Sigmoid colon (tissue), 7 donors: ENCODE measurements around the gene ATP4B. TPM values are rescaled to one million over a fixed set of nuclear protein-coding genes. Genes with fewer than 3 reads are reported as not detected.
"Not testable (repeated sequence)": the region's sequence is repeated elsewhere in the genome, so short reads cannot be mapped to it uniquely, and the experiment has no call there.

Experiments
- DNase-seq: peaks from one replicate; pipeline ENCODE4 v3.0.0-alpha.2; 2019
- H3K27ac ChIP-seq, 4 donors: fragments of 200-600 bp; sonication (generic); one replicate each; pipeline ENCODE4 v1.5.1; 2016 to 2019; ENCODE audit warnings: mild to moderate bottlenecking in 1 of 4
- H3K27me3 ChIP-seq, 3 donors: fragments of 200-600 bp; sonication (generic); one replicate each; pipeline ENCODE4 v1.5.1; 2019; ENCODE audit warnings: mild to moderate bottlenecking in 1 of 3
- H3K36me3 ChIP-seq, 4 donors: fragments of 200-600 bp; sonication (generic); one replicate each; pipeline ENCODE4 v1.5.1; 2016 to 2019
- H3K4me1 ChIP-seq, 4 donors: fragments of 200-600 bp; sonication (generic); one replicate each; pipeline ENCODE4 v1.5.1; 2017 to 2019
- H3K4me3 ChIP-seq, 4 donors: fragments of 200-600 bp; sonication (generic); one replicate each; pipeline ENCODE4 v1.5.1; 2017 to 2019; ENCODE audit warnings: mild to moderate bottlenecking in 2 of 4, moderate library complexity in 1 of 4
- H3K9me3 ChIP-seq, 4 donors: fragments of 200-600 bp in 3 of 4; sonication (generic) in 3 of 4; one replicate each; pipeline versions ENCODE4 v1.5.1 to v1.6.1; 2013 to 2019
- CTCF ChIP-seq, 4 experiments: fragments of 450-650 bp in 3 of 4; fragments of 200-600 bp in 1 of 4; IDR thresholded peaks; one replicate each; pipeline ENCODE4 v1.5.1; 2016 to 2019; ENCODE audit warnings: antibody characterized with exemption in 4 of 4, mild to moderate bottlenecking in 3 of 4, moderate library complexity in 2 of 4
- EP300 ChIP-seq, 4 donors: sonication (generic); formaldehyde crosslinking; IDR thresholded peaks; one replicate each; pipeline ENCODE4 v1.6.1; 2017; ENCODE audit warnings: antibody characterized with exemption in 4 of 4
- POLR2A ChIP-seq, 2 donors: fragments of 450-650 bp; IDR thresholded peaks; one replicate each; pipeline ENCODE4 v1.6.1; 2016; ENCODE audit warnings: antibody characterized with exemption in 2 of 2, mild to moderate bottlenecking in 2 of 2, moderate library complexity in 2 of 2
- POLR2AphosphoS5 ChIP-seq, 4 donors: sonication (generic); formaldehyde crosslinking; IDR thresholded peaks; one replicate each; pipeline ENCODE4 v1.6.1; 2017; ENCODE audit warnings: antibody characterized with exemption in 4 of 4
- WGBS, 2 donors: extraction: QIAGEN DNeasy Blood & Tissue Kit; methylation state at CpG; one replicate each; pipeline ENCODE4 v1.1.7; 2013; 5-methylcytosine and 5-hydroxymethylcytosine counted together
- intact Hi-C: fragments of 100-400 bp; cut with DNase I; formaldehyde crosslinking; loops from one replicate; pipeline ENCODE4 v1.15.1; 2023
- polyA plus RNA-seq, 3 donors: library from polyadenylated mRNA; stranded (reverse); fragments of 200-250 nt; gene quantifications; one replicate each; pipeline ENCODE4 v1.2.3, GENCODE V29; 2013
- total RNA-seq, 4 donors: library from RNA; depleted of rRNA; stranded (reverse); fragments of >200 nt; gene quantifications; one replicate each; pipeline ENCODE4 v1.1.0, GENCODE V29; 2016
- donor health status: healthy with polysubstance abuse.
- donor health status: Bipolar disorder and iron deficiency.
- donor health status: healthy.

Gene ATP4B
- total and polyA plus RNA-seq, 7 donors = not detected

- WGBS, 2 donors = 92 to 95% methylated on average over 29 of the region's 29 CpGs
- H3K27ac ChIP-seq = no peak overlapping the region
- H3K27me3 ChIP-seq = no peaks in the 10 kb centered on the region
- no peak overlapping the region for H3K4me3 ChIP-seq
- H3K4me1 ChIP-seq = peaks cover 0 to 5% (median 0%) of the 10 kb centered on the region in 4 donors
- TF ChIP-seq CTCF (IDR thresholded peaks at IDR 0.05) (no peak), EP300 (IDR thresholded peaks at IDR 0.05) (no peak), POLR2AphosphoS5 (IDR thresholded peaks at IDR 0.05) (no peak), POLR2A (IDR thresholded peaks at IDR 0.05) (no peak)
- H3K36me3 ChIP-seq = peaks cover 0 to 24% (median 7%) of the 10 kb centered on the region in 4 donors
- intact Hi-C loops = no loop called here
- peak; percentile 35 for DNase-seq
- no peaks in the 10 kb centered on the region for H3K9me3 ChIP-seq
These were observed 35.1 kb downstream of the ATP4B start for GRCh38 chr13:113622791-113623490.

- WGBS, 2 donors = 94 to 96% methylated on average over 20 of the region's 20 CpGs
- H3K4me3 ChIP-seq, H3K27ac ChIP-seq, H3K4me1 ChIP-seq, intact Hi-C loops, H3K27me3 ChIP-seq, H3K9me3 ChIP-seq: not testable (repeated sequence)
- peak; percentile 46 for DNase-seq
- peaks cover 0 to 21% (median 7%) of the 10 kb centered on the region in 4 donors for H3K36me3 ChIP-seq
These were observed 35.9 kb downstream of the ATP4B start for GRCh38 chr13:113621986-113622550.

- H3K4me1 ChIP-seq, H3K27ac ChIP-seq, intact Hi-C loops, H3K9me3 ChIP-seq, H3K27me3 ChIP-seq, H3K4me3 ChIP-seq: not testable (repeated sequence)
- 89 to 94% methylated on average over 13 of the region's 13 CpGs for WGBS, 2 donors
- peaks cover 0 to 20% (median 7%) of the 10 kb centered on the region in 4 donors for H3K36me3 ChIP-seq
- peak in 2 of 4 experiments; percentile 29 to 40 for TF ChIP-seq CTCF (IDR thresholded peaks at IDR 0.05)
- DNase-seq = peak; percentile 56
These were observed 36.5 kb downstream of the ATP4B start for GRCh38 chr13:113621498-113621897.

GRCh38 chr13:113621046-113621445 is 37.0 kb downstream of the ATP4B start:
- TF ChIP-seq CTCF (IDR thresholded peaks at IDR 0.05) = no peak
- TF ChIP-seq POLR2AphosphoS5 (IDR thresholded peaks at IDR 0.05) = no peak
- TF ChIP-seq POLR2A (IDR thresholded peaks at IDR 0.05) = no peak
- TF ChIP-seq EP300 (IDR thresholded peaks at IDR 0.05) = no peak
- Histone ChIP-seq H3K27ac (no peak overlapping the region), H3K9me3 (no peaks in the 10 kb centered on the region), H3K4me1 (peaks cover 0 to 1% (median 0%) of the 10 kb centered on the region in 4 donors), H3K27me3 (no peaks in the 10 kb centered on the region), H3K4me3 (no peak overlapping the region), H3K36me3 (peaks cover 0 to 20% (median 7%) of the 10 kb centered on the region in 4 donors)
- WGBS, 2 donors = 97% methylated on average over 15 of the region's 15 CpGs
- peak; percentile 41 for DNase-seq
- intact Hi-C loops = no loop called here

GRCh38 chr13:113620036-113620796 is 37.8 kb downstream of the ATP4B start:
- no peaks in the 10 kb centered on the region for H3K9me3 ChIP-seq
- no peak overlapping the region for H3K27ac ChIP-seq
- no peak for TF ChIP-seq CTCF (IDR thresholded peaks at IDR 0.05)
- no peak for TF ChIP-seq POLR2A (IDR thresholded peaks at IDR 0.05)
- no peak for TF ChIP-seq POLR2AphosphoS5 (IDR thresholded peaks at IDR 0.05)
- no peak for TF ChIP-seq EP300 (IDR thresholded peaks at IDR 0.05)
- H3K27me3 ChIP-seq = no peaks in the 10 kb centered on the region
- peaks cover 0 to 20% (median 7%) of the 10 kb centered on the region in 4 donors for H3K36me3 ChIP-seq
- H3K4me1 ChIP-seq = no peaks in the 10 kb centered on the region
- WGBS, 2 donors = 78 to 90% methylated on average over 15 of the region's 15 CpGs
- H3K4me3 ChIP-seq = no peak overlapping the region
- intact Hi-C loops = no loop called here
- peak; percentile 51 for DNase-seq
